SHP77 (cell line): Measurements from ENCODE around the gene MID1.
"Not testable (repeated sequence)": the region's sequence is repeated elsewhere in the genome, so short reads cannot be mapped to it uniquely, and the experiment has no call there.

Experiments
- DNase-seq, 2 experiments: peaks; one replicate each; lab custom pipeline; 2025; lab: John Stamatoyannopoulos, UW

Gene MID1

GRCh38 chrX:10617186-10617998, 3.0 kb downstream of the MID1 start:
- DNase-seq: no peak

DNA sequence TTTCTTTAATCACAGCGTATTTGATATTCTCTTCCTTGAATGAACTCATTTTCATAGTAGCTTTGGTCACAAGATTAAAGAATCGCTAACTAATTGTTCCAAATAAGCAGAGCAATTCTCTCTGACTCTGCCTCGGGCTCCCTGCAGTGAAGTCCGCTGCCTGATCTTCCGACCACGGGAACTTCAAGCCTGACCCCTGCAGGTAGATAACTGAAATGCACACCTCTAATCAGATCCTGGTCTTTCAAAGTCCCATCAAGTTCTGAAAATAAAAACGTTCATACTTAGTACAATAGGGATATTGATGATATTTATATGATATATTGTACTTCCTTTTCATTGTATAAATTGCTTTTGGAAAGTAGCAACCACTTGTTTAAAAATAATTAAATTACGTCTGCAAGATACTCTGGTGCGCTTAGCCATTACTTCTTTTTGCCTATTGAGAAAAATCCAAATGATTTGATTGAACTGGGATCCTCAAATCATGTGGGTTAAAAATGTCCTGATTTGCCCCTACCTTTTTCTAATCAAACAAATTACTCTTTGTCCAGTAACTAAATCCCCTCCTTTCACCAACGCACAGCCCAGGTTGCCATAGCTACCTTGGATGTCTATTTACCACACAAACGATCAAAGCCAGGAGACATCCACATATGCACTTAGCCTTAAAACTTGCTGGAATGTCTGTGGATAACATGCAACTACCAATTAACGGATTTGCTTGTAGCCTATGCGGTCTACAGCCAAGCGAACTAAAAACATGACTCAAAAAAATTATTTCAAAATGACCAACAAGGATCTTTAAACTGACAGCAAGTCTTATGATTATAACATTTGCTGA, 4.2 kb downstream of the MID1 start:
- DNase-seq: peak in 1 of 2 experiments; percentile 28

DNA sequence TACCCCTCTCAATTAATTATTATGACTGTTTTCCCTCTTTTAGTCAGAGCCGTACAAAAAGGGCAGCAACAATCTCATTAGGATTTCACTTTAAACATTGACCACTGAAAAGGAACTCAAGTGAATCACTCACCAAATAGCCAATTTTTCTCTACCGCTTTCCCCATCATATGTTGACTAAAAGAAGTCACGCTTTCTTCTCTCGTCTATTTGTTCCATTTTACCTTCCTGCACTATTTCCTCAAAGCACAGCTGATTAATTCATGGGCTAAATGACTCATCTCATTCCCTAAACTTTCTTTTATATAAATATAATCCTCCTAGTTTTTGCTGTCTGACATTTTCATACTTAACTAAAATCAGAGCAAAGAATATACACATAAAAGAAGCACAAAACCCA, 8.2 kb downstream of the MID1 start:
- DNase-seq: no peak

DNA sequence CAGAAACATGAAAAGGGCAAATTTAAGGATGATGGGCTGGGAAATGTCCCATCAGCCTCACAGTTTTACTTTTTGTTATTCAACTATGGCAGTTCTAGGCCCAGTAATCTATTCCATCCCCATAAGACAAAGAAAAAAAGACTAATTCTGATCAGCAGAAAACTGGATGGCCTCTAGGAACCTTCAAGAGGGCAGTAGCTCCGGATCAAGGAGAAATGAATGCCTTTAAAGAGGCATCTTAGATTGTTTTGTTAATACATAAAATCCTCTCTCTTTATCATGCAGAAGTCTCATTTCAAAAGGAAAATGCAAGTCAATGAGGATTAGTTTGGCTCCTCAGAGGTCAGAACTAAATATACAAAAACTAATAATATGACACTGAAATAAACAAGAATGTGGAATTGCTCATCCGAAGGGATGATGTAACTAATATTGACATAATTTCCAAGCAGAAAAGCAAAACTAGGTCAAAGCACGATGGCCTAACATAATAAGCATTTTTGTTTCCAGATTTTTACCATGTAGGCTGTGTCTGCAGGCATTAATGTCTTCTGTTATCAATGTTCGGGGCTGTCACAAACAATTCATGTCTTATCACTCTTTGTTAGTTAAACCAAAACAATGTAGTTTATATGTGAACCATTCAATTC, 8.8 kb downstream of the MID1 start:
- DNase-seq: no peak

GRCh38 chrX:10608099-10608498, 12.3 kb downstream of the MID1 start:
- no peak for DNase-seq

GRCh38 chrX:10607233-10607632, 13.2 kb downstream of the MID1 start:
- no peak for DNase-seq

- DNase-seq: no peak
Observed at GRCh38 chrX:10603612-10604011, 16.8 kb downstream of the MID1 start.

DNA sequence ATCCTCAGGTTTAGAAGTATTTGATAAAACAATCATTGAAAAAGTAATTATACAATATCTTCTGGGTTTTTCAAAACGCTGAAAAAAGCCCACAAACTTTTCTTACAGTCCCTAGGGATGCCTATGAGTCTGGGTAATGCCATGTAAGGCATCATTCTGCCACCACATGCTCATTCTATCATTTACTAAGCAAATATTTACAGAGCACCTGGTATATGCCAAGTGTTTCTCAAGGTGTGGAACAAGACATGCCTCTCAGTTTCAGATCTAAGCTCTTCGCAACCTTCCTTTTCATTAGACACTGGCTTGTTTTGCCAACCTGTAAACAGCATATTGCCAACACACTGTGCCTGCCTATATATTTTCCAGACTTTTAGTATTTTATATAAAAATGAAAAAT, 17.7 kb downstream of the MID1 start:
- no peak for DNase-seq

- no peak for DNase-seq
Observed at GRCh38 chrX:10600479-10600878, 19.9 kb downstream of the MID1 start.

- DNase-seq: no peak
Observed at GRCh38 chrX:10598540-10598939, 21.8 kb downstream of the MID1 start.

- DNase-seq: peak in 1 of 2 experiments; percentile 3
Observed at GRCh38 chrX:10597871-10598270, 22.5 kb downstream of the MID1 start.

DNA sequence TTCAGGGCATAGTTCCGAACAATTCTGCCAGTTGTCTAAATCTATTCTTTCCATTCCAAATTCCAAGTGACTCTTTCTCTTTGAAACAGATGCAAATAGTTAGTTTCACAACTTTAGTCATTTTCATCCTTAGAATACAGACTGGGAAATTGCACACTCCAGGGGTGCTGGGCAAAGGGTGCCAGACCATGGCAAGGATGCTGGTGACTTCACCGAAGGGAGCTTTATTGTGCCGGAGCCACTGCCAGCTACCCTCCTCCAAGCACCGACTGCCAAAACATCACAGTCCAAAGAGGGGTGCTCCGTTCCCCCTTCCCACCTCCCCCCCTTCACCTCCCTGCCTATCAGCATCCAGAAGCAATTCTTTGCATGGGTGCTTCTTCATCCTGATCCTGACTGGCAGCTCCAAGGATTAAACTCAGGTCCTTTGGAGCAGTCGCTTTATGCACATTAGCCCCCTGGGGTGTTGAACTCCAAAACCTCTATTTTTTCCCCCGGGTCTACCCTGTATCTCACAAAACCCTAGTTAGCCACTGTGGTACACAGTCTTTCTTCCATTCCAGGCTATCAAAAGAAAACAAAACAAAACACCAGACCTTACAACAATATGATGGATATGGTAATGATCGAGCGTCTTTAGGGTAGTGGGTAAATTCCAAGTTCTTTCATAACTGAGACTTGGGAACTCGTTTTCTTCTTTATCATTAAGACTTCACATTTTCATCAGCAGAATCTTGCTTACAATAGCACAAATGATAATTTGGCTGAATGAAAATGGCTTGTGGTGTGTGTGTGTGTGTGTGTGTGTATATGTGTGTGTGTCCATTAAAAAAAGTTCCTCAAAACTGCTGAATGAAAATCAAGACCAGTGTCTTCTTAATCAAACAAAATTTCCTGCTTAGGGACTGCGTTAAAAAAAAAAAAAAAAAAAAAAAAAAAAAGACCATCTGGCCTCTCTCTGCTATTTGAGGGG, 28.7 kb downstream of the MID1 start:
- DNase-seq: no peak

DNA sequence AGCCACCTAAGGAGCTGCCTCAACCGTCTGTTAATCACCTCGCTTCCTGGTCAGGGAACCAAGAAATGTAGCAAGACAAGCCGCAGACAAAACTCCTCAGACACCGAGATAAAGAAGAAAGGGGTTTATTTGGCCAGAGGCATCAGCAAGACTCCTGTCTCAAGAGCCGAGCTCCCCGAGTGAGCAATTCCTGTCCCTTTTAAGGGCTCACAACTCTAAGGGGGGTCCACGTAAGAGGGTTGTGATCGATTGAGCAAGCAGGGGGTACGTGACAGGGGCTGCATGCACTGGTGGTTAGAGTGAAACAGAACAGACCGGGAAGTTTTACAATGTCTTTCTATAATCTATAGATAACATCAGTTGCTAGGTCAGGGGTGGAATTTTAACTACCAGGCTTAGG, 30.6 kb downstream of the MID1 start:
- DNase-seq: not testable (repeated sequence)

- DNase-seq: no peak
Observed at GRCh38 chrX:10589098-10589497, 31.3 kb downstream of the MID1 start.

DNA sequence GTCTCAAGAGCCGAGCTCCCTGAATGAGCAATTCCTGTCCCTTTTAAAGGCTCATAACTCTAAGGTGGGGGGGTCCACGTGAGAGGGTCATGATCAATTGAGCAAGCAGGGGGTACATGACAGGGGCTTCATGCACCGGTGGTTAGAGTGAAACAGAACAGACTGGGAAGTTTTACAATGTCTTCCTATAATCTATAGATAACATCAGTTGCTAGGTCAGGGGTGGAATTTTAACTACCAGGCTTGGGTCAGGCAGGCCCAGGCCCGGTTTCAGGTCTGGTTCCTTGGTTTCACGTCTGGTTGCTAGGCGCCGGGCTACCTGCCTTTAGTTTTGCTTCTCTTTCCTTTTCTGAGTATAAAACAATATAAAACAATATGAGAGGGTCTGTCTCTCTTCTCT, 35.5 kb downstream of the MID1 start:
- DNase-seq: not testable (repeated sequence)

DNA sequence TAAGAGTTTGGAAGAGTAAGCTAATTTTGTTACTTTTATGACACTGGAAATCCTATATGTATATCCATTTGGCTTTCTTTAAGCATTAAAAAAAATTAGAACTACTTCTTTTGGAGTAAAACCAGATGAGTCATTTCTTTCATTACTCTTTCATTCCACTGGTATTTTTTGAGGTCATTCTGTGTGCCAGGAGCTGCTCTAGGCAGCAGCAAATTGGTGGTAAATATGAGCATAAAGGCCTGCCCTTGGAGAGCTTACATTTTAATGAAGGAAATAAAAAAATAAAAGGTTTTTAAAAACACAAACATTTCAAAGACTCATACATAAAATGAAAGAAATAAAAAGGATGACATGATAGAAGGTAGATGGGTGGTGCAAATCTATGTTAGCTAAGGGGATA, 37.4 kb downstream of the MID1 start:
- no peak for DNase-seq

- DNase-seq: no peak
Observed at GRCh38 chrX:10582215-10582733, 38.1 kb downstream of the MID1 start.

- DNase-seq: peak; percentile 21 to 35
Observed at GRCh38 chrX:10579112-10580011, 41.0 kb downstream of the MID1 start.

GRCh38 chrX:10578527-10578926, 41.9 kb downstream of the MID1 start:
- DNase-seq: peak in 1 of 2 experiments; percentile 4

DNA sequence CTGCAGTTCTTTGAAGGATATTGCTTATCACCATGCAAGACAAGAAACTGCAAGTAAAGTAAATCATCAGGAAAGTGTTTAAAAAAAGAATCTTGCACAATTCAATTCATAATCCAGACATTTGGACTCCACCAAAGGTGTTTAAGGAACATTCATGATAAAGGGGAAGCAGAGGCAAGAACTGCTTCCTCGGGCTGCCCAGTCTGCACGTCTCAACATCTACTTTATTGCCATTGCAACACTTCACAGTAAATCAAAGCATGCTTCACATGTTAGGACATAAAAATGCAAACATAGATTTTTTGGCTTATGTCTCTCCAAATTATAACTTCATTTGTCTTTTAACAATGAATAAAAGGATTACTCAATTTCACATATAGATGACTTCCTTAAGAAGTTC, 42.5 kb downstream of the MID1 start:
- DNase-seq: no peak
